ENCODE measurements around the gene RAB43. TPM values are rescaled to one million over a fixed set of nuclear protein-coding genes. Genes with fewer than 3 reads are reported as not detected.

Gene RAB43
- polyA plus RNA-seq, 1 donor from 2014 or later = 0.57 TPM

GRCh38 chr3:129160891-129161859 is 39.6 kb upstream of the RAB43 start, which contains the start of gene ISY1:
Gene ISY1, minus strand, starts transcription at chr3:129161063. Its CDS starts 88 bp downstream, at chr3:129160975.
- no peaks in the 10 kb centered on the region for H3K9me2 ChIP-seq (ENCODE audit: insufficient read depth, low read length)
- peaks cover 8% of the 10 kb centered on the region for H3F3A ChIP-seq (ENCODE audit: insufficient read depth, low read length, poor library complexity, severe bottlenecking)
- no peaks in the 10 kb centered on the region for H3K36me3 ChIP-seq (ENCODE audit: insufficient read depth, low read length)
- H3K9ac ChIP-seq (ENCODE audit: low read length) = peak within 1 kb of the TSS; percentile 92
- H3K4me2 ChIP-seq (ENCODE audit: low read length) = peak within 1 kb of the TSS; percentile 92
- H4K20me1 ChIP-seq (ENCODE audit: insufficient read depth) = no peaks in the 10 kb centered on the region
- peak within 1 kb of the TSS; percentile 99 for H2AFZ ChIP-seq (ENCODE audit: low read depth, low read length)
- H3K27me3 ChIP-seq (ENCODE audit: insufficient read depth, low read depth, low read length) = no peaks in the 10 kb centered on the region
- peaks cover 20% of the 10 kb centered on the region for H3K79me2 ChIP-seq (replicated peaks; ENCODE audit: insufficient read depth, low read length)
- peak within 1 kb of the TSS; percentile 100 for H3K27ac ChIP-seq (ENCODE audit: low read length)
- no peaks in the 10 kb centered on the region for H3K9me3 ChIP-seq (ENCODE audit: low read length)
- peak within 1 kb of the TSS; percentile 72 for H3K4me3 ChIP-seq (ENCODE audit: low read length)
- TF ChIP-seq CTCF (IDR thresholded peaks at IDR 0.05; ENCODE audit: poor library complexity, severe bottlenecking) = peak; percentile 86
- peak; percentile 68 for TF ChIP-seq TAF1 (IDR thresholded peaks at IDR 0.05; ENCODE audit: low read depth)
- peak; percentile 60 for TF ChIP-seq SMC3 (conservative IDR thresholded peaks at IDR 0.05; ENCODE audit: poor library complexity)
- TF ChIP-seq EP300 (conservative IDR thresholded peaks at IDR 0.05; ENCODE audit: poor library complexity, severe bottlenecking) = peak; percentile 71
- TF ChIP-seq MXI1 (conservative IDR thresholded peaks at IDR 0.05; ENCODE audit: poor library complexity, severe bottlenecking) = peak; percentile 94
- TF ChIP-seq POLR2AphosphoS5 (IDR thresholded peaks at IDR 0.05) = peak; percentile 93
- peak; percentile 49 for TF ChIP-seq REST (IDR thresholded peaks at IDR 0.05; ENCODE audit: borderline replicate concordance)
- TF ChIP-seq EZH2 (IDR thresholded peaks at IDR 0.05; ENCODE audit: borderline replicate concordance, insufficient read depth, low read length, poor library complexity, severe bottlenecking) = no peak
- peak; percentile 46 for TF ChIP-seq RAD21 (conservative IDR thresholded peaks at IDR 0.05)

- no peaks in the 10 kb centered on the region for H4K20me1 ChIP-seq (ENCODE audit: insufficient read depth)
- no peak overlapping the region for H2AFZ ChIP-seq (ENCODE audit: low read depth, low read length)
- H3K4me3 ChIP-seq (ENCODE audit: low read length) = no peak overlapping the region
- H3K79me2 ChIP-seq (replicated peaks; ENCODE audit: insufficient read depth, low read length) = no peaks in the 10 kb centered on the region
- no peaks in the 10 kb centered on the region for H3K36me3 ChIP-seq (ENCODE audit: insufficient read depth, low read length)
- no peaks in the 10 kb centered on the region for H3F3A ChIP-seq (ENCODE audit: insufficient read depth, low read length, poor library complexity, severe bottlenecking)
- TF ChIP-seq MXI1 (conservative IDR thresholded peaks at IDR 0.05; ENCODE audit: poor library complexity, severe bottlenecking) (no peak), EZH2 (IDR thresholded peaks at IDR 0.05; ENCODE audit: borderline replicate concordance, insufficient read depth, low read length, poor library complexity, severe bottlenecking) (no peak), SMC3 (conservative IDR thresholded peaks at IDR 0.05; ENCODE audit: poor library complexity) (no peak), TAF1 (IDR thresholded peaks at IDR 0.05; ENCODE audit: low read depth) (no peak), RAD21 (conservative IDR thresholded peaks at IDR 0.05) (no peak), POLR2AphosphoS5 (IDR thresholded peaks at IDR 0.05) (no peak), EP300 (conservative IDR thresholded peaks at IDR 0.05; ENCODE audit: poor library complexity, severe bottlenecking) (no peak), REST (IDR thresholded peaks at IDR 0.05; ENCODE audit: borderline replicate concordance) (no peak), CTCF (IDR thresholded peaks at IDR 0.05; ENCODE audit: poor library complexity, severe bottlenecking) (no peak)
- no peak overlapping the region for H3K4me2 ChIP-seq (ENCODE audit: low read length)
- H3K9me3 ChIP-seq (ENCODE audit: low read length) = no peaks in the 10 kb centered on the region
- H3K9ac ChIP-seq (ENCODE audit: low read length) = no peak overlapping the region
- no peak overlapping the region for H3K27ac ChIP-seq (ENCODE audit: low read length)
- H3K9me2 ChIP-seq (ENCODE audit: insufficient read depth, low read length) = no peaks in the 10 kb centered on the region
- H3K27me3 ChIP-seq (ENCODE audit: insufficient read depth, low read depth, low read length) = no peaks in the 10 kb centered on the region
These were observed 23.2 kb upstream of the RAB43 start for GRCh38 chr3:129144786-129145185.
